IPS-18c (cell line): ENCODE results near the gene PCDHA1.
"Not testable (repeated sequence)": the region's sequence is repeated elsewhere in the genome, so short reads cannot be mapped to it uniquely, and the experiment has no call there.

Experiments used
- H3K4me3 ChIP-seq: 2 replicates; pipeline ENCODE4 v1.7.0; 2013; ENCODE audit warnings: low read depth, mild to moderate bottlenecking, low read length, moderate library complexity; ENCODE audit not compliant: insufficient read depth
- H3K9me3 ChIP-seq: one replicate; pipeline ENCODE4 v1.6.1; 2013; ENCODE audit warnings: mild to moderate bottlenecking, low read length, moderate library complexity; ENCODE audit not compliant: control insufficient read depth, insufficient read depth

Gene PCDHA1

GRCh38 chr5:140835622-140836510 is 49.9 kb downstream of the PCDHA1 start:
- Histone ChIP-seq H3K9me3 (peaks cover 2% of the 10 kb centered on the region), H3K4me3 (no peak overlapping the region)

GRCh38 chr5:140840978-140841962 is 55.3 kb downstream of the PCDHA1 start, which contains the start of gene PCDHA8:
TSS of gene PCDHA8 (plus strand) at chr5:140841187. CDS start at chr5:140841322, 135 bp downstream.
- H3K4me3 ChIP-seq: peak within 1 kb of the TSS; percentile 25; the same call in 1 of the 2 replicates
- H3K9me3 ChIP-seq: no peaks in the 10 kb centered on the region

GRCh38 chr5:140842798-140843733 is 57.1 kb downstream of the PCDHA1 start:
- H3K4me3 ChIP-seq: no peak overlapping the region
- H3K9me3 ChIP-seq: no peaks in the 10 kb centered on the region

- not testable (repeated sequence) for H3K9me3 ChIP-seq, H3K4me3 ChIP-seq
Observed at GRCh38 chr5:140848139-140849102, 62.5 kb downstream of the PCDHA1 start, which contains the start of gene PCDHA9. TSS of gene PCDHA9 (plus strand) at chr5:140848382. CDS start at chr5:140848496, 114 bp downstream.

- H3K4me3 ChIP-seq: not testable (repeated sequence)
Observed at GRCh38 chr5:140849831-140850634, 64.1 kb downstream of the PCDHA1 start.

GRCh38 chr5:140855772-140856674 is 70.1 kb downstream of the PCDHA1 start, which contains the start of gene PCDHA10:
TSS of gene PCDHA10 (plus strand) at chr5:140855897. CDS start at chr5:140856049, 152 bp downstream.
- no peaks in the 10 kb centered on the region for H3K9me3 ChIP-seq
- H3K4me3 ChIP-seq: peak within 1 kb of the TSS; percentile 28; the same call in 1 of the 2 replicates

More at GRCh38 chr5:140849831-140850634, 64.1 kb downstream of the PCDHA1 start:
- H3K9me3 ChIP-seq: not testable (repeated sequence)

- no peak overlapping the region for H3K4me3 ChIP-seq
- H3K9me3 ChIP-seq: peaks cover 3% of the 10 kb centered on the region
Observed at GRCh38 chr5:140857177-140857986, 71.4 kb downstream of the PCDHA1 start.

- H3K9me3 ChIP-seq: peaks cover 3% of the 10 kb centered on the region
Observed at GRCh38 chr5:140857987-140858240, 72.0 kb downstream of the PCDHA1 start.

GRCh38 chr5:140862441-140863295 is 76.7 kb downstream of the PCDHA1 start:
- peaks cover 3% of the 10 kb centered on the region for H3K9me3 ChIP-seq

More at GRCh38 chr5:140857987-140858240, 72.0 kb downstream of the PCDHA1 start:
- no peak overlapping the region for H3K4me3 ChIP-seq

GRCh38 chr5:140868721-140869554 is 83.0 kb downstream of the PCDHA1 start, which contains the start of gene PCDHA11:
TSS of gene PCDHA11 (plus strand) at chr5:140868957. CDS start at chr5:140869104, 147 bp downstream.
- Histone ChIP-seq H3K9me3 (no peaks in the 10 kb centered on the region), H3K4me3 (peak within 1 kb of the TSS; percentile 45)

More at GRCh38 chr5:140862441-140863295, 76.7 kb downstream of the PCDHA1 start:
- no peak overlapping the region; the same call in 1 of the 2 replicates for H3K4me3 ChIP-seq

- Histone ChIP-seq H3K4me3 (peak overlapping the region; percentile 45), H3K9me3 (no peaks in the 10 kb centered on the region)
Observed at GRCh38 chr5:140869555-140869886, 83.6 kb downstream of the PCDHA1 start.
